ENCODE measurements around the gene RNPEP.
A peak's percentile ranks its signal among the peaks of the same experiment; 100 is the strongest.
"Not testable (repeated sequence)": the region's sequence is repeated elsewhere in the genome, so short reads cannot be mapped to it uniquely, and the experiment has no call there.

Gene RNPEP

GRCh38 chr1:202010180-202011015 lies 27.9 kb downstream of the RNPEP start, which contains the start of gene ELF3:
TSS of gene ELF3 (plus strand) at chr1:202010587. CDS start at chr1:202011137, 550 bp downstream.
- peak; percentile 86 for DNase-seq (ENCODE audit: low spot score)

DNA sequence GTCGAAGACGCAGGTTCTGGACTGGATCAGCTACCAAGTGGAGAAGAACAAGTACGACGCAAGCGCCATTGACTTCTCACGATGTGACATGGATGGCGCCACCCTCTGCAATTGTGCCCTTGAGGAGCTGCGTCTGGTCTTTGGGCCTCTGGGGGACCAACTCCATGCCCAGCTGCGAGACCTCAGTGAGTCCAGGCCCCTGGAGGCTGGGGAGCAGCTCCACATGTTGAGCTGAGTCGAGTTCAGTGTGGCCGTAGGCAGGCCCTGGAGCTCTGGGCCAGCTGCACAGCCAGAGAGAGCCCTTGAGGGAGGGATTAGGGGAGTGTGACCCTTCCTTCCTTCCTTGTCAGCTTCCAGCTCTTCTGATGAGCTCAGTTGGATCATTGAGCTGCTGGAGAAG lies 29.5 kb downstream of the RNPEP start:
- no peak for DNase-seq (ENCODE audit: low spot score)

GRCh38 chr1:202012544-202013478 lies 30.4 kb downstream of the RNPEP start:
- DNase-seq (ENCODE audit: low spot score), result no peak

DNA sequence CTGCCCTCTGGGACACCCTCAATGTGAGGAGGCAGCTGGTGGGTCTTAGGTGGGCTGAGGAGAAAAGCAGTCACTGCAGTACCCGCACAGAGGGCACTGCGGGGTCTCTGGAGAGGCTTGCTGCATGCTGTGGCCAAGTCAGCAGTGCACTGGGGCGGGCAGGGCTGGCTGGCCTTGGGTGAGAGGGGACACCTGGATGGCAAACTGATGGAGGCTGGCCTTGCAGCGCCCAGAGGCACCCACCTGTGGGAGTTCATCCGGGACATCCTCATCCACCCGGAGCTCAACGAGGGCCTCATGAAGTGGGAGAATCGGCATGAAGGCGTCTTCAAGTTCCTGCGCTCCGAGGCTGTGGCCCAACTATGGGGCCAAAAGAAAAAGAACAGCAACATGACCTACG lies 31.2 kb downstream of the RNPEP start:
- no peak for DNase-seq (ENCODE audit: low spot score)

DNA sequence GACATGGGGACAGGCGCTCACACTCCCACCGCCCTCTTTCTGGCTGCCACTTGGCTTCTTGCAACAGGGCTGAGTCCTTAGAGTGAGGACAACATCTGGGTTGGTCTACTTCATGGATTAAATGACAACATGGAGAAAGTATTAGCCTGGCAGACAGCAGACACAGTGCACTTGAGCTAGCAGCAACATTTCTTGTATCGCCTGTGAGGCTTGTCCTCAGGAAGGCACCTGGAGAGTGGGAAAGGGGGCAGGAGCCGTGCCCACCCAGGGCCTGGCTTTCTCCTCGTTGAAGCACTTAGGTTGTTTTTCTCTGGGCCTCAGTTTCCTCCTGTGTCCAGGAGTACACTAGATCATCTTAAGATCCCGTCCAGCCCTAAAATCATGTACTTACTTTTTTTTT lies 31.6 kb downstream of the RNPEP start:
- DNase-seq (ENCODE audit: low spot score), result no peak

DNA sequence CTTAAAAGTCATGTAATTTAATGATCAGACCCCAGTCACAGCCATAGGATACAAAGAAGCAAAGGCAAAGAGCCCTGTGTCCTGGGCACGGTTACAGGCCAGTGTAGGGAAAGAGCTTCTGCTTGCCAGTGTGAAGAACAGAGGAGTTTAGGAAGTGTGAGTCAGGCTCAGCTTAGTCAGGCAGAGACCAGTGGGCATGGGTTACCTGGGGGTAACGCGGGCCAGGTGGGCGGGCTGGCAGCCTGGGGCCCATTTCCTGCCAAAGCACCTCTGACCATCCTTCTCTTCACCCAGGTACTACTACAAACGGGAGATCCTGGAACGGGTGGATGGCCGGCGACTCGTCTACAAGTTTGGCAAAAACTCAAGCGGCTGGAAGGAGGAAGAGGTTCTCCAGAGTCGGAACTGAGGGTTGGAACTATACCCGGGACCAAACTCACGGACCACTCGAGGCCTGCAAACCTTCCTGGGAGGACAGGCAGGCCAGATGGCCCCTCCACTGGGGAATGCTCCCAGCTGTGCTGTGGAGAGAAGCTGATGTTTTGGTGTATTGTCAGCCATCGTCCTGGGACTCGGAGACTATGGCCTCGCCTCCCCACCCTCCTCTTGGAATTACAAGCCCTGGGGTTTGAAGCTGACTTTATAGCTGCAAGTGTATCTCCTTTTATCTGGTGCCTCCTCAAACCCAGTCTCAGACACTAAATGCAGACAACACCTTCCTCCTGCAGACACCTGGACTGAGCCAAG lies 32.6 kb downstream of the RNPEP start:
- DNase-seq (ENCODE audit: low spot score), result no peak

GRCh38 chr1:202015662-202015937 lies 33.2 kb downstream of the RNPEP start:
- no peak for DNase-seq (ENCODE audit: low spot score)

GRCh38 chr1:202016022-202016810 lies 33.8 kb downstream of the RNPEP start:
- no peak for DNase-seq (ENCODE audit: low spot score)

DNA sequence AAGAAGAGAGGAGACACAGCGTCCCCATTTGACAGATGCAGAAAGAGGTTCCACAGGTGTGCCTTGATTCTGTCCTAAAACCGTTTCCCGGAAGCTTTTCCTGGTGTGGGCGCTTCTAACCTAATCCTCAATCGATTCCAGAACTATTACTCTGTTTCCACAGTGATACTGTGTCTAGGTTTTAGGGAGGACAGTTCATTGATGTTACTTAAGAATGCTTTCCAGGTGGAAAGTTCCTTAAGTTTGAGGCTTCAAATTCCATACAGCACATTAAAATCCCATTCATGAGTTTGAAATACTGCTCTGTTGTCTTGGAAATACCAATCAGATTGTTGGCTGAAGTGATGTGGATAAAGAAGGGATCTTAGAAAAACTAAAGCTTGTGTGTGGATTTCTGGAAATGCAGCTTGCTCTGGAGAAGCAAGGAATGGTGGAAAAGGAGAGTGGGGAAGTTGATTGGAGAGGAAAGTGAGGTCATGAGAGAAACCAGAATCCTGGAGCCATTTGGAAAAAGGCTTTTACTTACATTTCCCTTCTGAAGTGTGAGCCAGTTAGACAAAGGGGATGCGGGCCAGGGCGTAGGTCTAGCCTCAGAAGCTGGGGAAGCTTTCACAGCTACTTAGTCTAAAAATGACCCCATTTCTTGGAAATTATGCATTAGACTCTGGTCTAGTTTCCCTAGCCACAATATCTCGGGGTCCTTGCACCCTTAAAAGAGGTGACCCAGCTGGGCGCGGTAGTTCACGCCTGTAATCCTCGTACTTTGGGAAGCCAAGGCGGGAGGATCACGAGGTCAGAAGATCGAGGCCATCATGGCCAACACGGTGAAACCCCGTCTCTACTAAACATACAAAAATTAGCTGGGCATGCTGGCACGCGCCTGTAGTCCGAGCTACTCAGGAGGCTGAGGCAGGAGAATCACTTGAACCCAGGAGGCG lies 34.6 kb downstream of the RNPEP start:
- no peak for DNase-seq (ENCODE audit: low spot score)

- no peak for DNase-seq (ENCODE audit: low spot score)
Measured at GRCh38 chr1:202017749-202018467, 35.5 kb downstream of the RNPEP start.

- DNase-seq (ENCODE audit: low spot score), result no peak
Measured at GRCh38 chr1:202018468-202019234, 36.2 kb downstream of the RNPEP start.

GRCh38 chr1:202019235-202019558 lies 36.7 kb downstream of the RNPEP start:
- DNase-seq (ENCODE audit: low spot score), result not testable (repeated sequence)

GRCh38 chr1:202023001-202023433 lies 40.6 kb downstream of the RNPEP start:
- DNase-seq (ENCODE audit: low spot score), result no peak

- no peak for DNase-seq (ENCODE audit: low spot score)
Measured at GRCh38 chr1:202029171-202029665, 46.8 kb downstream of the RNPEP start.

DNA sequence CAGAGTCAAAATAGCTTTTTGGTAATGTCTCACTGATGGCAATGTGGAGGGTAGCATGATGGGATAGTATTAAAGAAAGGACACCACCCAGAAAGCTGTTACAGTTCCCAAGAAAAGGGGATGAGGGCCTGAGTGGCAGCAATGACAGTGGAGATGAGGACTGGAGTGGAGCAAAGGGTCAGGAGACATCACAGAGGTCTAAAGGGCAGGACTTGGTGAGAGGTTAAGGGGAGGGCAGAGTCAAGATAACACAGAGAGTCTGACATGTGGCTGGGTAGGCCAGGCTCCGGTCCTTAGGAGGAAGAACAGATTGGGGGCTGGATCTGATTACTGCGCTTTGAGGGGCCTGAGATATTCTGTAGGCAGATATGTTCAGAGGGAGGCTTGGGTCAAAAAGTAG lies 47.3 kb downstream of the RNPEP start:
- DNase-seq (ENCODE audit: low spot score), result no peak

DNA sequence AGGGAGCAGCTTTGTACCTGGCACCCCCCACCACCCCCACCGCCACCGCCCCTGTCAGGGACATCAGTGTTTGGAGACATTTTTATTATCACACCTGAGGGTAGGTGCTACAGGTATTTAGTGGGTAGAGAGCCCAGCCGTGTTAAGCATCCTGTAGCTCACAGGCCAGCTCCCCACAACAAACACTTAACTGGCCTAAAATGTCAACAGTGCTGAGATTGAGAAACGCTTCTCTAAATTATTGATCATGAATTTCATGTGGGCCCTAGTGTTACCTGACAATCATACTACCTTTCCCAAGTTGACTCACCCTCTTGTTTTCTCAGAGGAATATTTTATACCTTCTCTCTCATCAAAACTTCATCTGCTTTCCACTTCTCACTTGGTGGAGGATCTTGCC lies 49.3 kb downstream of the RNPEP start:
- no peak for DNase-seq (ENCODE audit: low spot score)

- no peak for DNase-seq (ENCODE audit: low spot score)
Measured at GRCh38 chr1:202034149-202034682, 51.8 kb downstream of the RNPEP start.

DNA sequence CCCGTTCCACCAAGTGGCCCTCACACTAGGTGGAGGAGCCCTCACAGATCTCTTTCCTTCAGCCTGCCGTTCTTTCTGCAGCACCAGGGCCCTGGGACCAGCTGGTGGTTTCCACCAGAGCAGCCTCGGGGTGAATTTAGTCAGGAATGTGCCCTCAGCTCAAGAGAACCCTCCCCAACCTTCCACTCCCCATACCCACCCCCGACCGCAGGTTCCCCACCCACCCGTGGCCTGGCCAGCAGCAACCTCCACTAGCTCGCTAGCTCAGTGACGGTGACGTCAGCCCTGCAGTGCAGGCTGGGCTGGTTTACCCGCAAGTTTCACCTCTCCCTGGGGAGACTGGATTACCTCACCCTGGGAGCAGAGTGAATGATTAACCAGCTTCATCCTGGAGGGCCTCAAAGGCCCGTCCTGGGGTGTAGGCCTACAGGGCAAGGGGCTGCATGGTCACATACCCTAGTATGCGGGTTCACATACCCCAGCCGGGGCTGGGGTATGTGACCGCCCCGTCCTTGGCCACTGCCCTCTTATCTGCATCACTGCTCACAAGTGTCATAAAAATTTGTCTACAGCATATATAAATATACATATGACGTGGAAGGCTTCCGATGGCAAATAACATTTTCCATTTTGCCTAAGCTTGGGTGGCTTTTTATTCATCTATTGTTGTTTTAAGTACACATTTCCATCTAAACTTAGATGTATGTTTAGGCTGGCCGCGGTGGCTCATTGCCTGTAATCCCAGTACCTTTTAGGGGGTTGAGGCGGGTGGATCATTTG lies 52.4 kb downstream of the RNPEP start:
- peak; percentile 59 for DNase-seq (ENCODE audit: low spot score)
